Hematopoietic multipotent progenitor cell treated with erythropoietin and hydrocortisone succinate and interleukin-3 and kit ligand, for 8 days (in vitro differentiated cells): ENCODE measurements around the gene RIN3.

Source experiments
- DNase-seq: peaks from one replicate; pipeline ENCODE4 v3.0.0-alpha.2; 2015

Gene RIN3

DNA sequence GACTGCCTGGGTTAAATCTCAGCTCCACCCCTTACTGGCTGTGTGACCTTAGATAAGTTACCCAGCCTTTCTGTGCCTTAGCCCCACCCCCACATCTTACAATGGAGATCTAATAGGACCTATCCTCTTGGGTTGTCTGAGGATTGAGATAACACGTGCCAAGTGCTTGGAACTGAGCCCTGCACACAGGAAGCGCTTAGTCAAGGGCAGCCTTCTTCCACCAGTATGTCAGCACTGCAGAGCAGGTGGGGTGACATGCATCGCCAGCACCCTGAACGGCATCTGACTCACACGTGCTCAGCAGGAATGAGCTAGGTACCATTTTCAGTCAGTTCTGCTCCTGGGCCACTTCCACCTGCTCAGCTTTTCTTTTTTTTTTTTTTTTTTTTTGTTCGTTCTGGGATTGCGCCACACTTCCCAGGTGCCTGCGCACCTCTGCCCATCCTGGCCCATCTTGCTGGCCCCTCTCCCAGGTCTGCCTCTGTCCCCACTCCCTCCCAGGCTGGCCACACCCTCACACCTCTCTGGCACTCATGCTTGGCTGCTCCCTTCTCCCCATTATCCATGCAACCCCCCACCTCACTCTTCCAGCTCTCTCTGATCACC lies 215.3 kb downstream of the RIN3 start:
- DNase-seq = peak; percentile 97

GRCh38 chr14:92729634-92730358 lies 216.2 kb downstream of the RIN3 start:
- DNase-seq = peak; percentile 15

- DNase-seq = no peak
Observed at GRCh38 chr14:92731622-92732115, 218.1 kb downstream of the RIN3 start.

GRCh38 chr14:92733007-92733406 lies 219.4 kb downstream of the RIN3 start:
- peak; percentile 49 for DNase-seq

DNA sequence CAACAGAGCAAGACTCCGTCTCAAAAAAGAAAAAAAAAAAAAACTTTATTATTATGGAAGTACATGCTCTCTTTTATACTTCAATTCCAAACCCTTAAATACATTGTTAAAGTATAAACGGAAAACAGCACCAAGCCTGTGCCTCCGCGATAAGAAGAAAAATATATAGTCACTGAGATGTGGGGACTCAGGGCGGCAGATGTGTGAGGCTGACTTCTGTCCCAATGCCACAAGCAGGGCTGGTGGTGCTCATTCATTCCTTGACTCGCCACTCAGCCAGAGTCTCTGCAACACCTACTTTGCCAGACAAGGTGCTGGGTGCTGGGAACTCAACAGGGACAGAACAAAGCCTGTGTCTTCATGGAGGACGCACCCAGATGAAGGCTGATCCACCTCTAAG lies 221.0 kb downstream of the RIN3 start:
- DNase-seq = peak; percentile 34

DNA sequence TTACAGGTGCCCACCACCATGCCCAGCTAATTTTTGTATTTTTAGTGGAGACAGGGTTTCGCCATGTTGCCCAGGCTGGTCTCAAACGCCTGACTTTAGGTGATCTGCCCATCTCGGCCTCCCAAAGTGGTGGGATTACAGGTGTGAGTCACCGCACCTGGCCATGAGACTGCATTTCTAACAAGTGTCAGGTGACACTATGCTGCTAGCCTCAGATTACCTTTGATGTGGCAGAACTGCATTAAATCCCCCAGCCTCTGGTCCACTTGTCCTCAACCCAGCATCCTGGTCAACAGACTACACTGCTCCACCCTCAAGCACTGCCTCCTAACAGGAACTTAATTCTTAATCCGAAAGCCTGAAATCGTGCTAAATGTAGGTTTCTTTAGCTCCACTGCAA lies 221.8 kb downstream of the RIN3 start:
- no peak for DNase-seq

DNA sequence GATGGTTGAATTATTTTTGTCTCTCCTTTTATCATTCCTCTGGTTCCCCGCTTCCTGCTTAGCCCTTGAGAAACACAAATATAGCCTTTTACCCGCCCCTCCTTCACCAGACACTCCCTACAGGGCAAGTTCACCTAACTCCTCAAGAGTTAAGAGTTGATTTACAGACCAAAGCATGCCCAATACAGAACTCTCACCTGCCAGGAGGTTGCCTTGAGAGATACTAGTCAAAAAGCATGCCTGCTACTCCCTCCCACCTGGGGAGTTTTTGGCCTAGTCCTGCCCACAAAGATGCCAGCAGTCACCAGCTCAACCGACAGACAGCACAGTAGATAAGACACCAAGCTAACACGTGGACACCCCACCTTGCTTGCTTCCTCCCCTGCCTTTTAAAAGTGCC lies 223.6 kb downstream of the RIN3 start:
- DNase-seq = peak; percentile 39

- DNase-seq = no peak
Observed at GRCh38 chr14:92737619-92738188, 224.1 kb downstream of the RIN3 start.
